Measurements from ENCODE around the gene AOC1.

The AOC1 gene

DNA sequence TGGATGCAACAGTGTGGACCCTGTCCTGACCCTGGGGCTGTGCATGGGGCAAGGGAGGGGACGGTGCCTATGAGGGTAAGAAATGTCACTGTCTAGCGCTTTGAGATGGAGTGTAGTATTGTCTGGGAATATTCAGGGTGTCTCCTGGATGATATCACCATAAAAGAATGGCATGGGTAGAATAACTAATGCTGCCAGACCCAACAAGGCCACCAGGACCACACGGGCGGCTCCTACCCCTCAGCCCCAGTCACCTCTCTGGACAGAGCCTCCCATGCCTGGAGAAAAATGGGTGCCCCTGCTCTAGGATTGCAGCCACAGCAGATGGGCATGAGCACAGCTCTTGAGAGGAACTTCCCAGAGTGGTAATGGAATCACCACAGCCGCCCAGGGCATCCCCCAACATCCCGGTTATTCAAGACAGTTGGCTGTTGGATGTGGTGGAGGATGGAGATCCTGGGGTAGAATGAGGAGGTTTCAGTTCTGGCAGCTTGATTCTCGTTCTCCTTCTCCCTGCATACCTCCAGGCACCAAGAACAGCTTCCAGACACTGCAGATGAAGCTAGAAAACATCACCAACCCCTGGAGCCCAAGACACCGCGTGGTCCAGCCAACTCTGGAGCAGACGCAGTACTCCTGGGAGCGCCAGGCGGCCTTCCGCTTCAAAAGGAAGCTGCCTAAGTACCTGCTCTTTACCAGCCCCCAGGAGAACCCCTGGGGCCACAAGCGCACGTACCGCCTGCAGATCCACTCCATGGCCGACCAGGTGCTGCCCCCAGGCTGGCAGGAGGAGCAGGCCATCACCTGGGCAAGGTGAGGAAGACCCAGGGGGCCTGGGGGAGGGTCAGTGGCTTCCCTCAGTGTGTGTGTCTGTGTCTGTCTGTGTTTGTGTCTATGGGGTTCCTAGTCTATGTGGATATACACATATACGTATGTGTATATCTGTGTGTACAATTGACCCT lies 6.2 kb downstream of the AOC1 start:
- no peak for DNase-seq

DNA sequence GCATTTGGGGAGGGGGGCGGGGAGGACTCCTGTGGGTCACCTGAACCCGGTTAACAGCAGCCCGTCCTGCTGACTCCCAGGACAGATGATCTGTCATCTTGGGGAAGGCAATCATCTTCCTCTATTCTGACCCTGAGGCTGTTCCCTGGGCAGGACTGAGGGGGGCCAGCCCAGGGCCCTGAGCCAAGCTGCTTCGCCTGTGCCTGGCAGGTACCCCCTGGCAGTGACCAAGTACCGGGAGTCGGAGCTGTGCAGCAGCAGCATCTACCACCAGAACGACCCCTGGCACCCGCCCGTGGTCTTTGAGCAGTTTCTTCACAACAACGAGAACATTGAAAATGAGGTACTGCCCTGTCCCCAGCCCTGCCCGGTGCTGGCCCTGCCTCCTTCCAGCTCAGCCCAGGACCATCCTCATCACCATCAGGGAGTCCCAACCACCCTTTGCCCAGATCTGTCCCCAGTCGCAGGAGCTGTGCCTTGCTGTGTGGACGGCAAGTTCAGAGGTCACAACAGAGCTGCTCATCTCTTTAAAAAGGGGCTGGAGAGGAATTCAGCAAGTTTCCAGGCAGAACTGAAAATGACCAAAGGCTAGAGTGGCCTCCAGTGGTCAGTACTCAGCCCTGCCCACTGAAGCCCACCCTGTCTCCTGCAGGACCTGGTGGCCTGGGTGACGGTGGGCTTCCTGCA lies 8.1 kb downstream of the AOC1 start:
- no peak for DNase-seq

- DNase-seq, result no peak
Observed at GRCh38 chr7:150860978-150861295, 8.6 kb downstream of the AOC1 start.

- no peak for DNase-seq
Observed at GRCh38 chr7:150862356-150862755, 10.0 kb downstream of the AOC1 start.

DNA sequence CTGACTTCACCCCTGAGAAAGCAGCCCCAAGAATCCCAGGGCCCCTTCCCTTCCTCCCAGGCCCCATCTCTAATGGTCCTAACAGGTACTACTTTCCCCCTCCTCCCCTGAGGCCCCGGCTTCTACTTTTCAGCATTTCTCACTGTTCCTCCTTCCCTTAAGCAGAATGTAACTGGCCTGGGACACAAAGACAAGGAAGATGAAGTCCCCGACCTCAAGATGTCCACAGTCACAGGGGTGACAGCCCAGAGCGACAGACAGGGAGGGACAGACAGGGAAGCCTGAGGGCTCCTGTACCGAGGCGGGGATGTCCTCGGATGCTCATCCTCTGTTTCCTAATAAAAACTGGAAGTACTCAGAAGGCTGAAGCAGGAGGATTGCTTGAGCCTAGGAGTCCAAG lies 11.6 kb downstream of the AOC1 start:
- no peak for DNase-seq

DNA sequence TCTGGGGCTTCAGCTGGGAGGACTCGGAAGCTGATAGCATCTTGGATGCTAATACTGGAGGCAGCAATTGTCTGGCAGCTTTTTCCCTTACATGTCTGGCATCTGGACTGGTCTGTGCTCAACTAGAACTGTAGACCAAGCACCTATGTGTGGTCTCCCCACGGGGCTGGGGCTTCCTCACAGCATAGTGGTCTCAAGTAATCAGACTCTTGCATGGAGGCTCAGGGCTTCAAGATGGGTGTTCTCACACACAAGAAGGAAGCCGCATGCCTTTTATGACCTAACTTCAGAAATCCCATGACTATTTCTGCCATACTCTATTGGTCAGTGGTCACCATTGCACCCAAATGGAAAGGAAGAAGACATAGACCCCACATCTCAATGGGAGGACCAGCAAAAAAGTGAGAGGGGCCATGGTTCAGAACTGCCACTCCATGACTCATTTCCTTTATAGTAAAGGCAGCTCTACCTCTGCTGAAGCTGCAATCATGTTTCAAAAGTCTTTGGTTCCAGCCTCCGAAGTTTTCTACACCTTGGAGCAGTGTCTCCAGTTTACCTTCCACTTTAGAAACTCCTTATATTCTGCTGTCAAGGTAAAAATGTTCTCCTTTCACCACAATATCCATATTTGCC lies 14.7 kb downstream of the AOC1 start:
- no peak for DNase-seq

DNA sequence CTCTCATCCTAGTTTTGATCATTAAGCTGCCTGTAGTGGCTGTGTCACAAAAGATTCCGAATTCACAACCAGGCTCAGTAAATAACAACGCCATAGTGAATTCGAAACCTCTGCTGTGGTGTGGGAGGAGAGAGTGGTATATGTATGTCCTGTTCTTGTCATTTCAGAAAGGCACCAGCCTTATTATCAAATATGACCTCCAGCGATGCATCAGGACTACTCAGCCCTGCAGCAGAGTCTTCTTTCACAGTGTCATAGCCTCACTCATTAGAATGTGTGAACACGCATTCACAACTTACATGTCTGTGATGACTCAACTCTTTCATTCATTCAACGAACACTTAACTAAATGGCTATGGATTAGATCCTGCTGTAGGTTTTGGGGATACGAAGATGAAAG lies 15.3 kb downstream of the AOC1 start:
- no peak for DNase-seq

DNA sequence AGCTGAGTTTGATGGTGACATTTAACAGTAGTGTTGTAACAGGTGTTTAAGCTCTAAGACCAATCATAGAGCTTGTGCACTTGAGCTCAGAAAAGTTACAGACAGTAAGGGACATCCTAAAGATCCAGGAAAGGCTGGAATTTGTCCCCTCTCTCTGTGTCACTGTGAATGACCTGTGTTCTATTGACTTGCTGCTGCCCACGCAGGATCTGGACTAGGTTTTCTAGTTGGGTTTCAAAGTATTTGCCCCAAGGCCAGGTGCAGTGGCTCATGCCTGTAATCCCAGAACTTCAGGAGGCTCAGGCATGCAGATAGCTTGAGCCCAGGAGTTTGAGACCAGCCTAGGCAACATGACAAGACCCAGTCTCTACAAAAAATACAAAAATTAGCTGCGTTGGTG lies 17.1 kb downstream of the AOC1 start:
- no peak for DNase-seq

GRCh38 chr7:150871601-150872000 lies 19.3 kb downstream of the AOC1 start:
- no peak for DNase-seq

- DNase-seq, result no peak
Observed at GRCh38 chr7:150874401-150875198, 22.3 kb downstream of the AOC1 start.

GRCh38 chr7:150875791-150876190 lies 23.5 kb downstream of the AOC1 start:
- no peak for DNase-seq

DNA sequence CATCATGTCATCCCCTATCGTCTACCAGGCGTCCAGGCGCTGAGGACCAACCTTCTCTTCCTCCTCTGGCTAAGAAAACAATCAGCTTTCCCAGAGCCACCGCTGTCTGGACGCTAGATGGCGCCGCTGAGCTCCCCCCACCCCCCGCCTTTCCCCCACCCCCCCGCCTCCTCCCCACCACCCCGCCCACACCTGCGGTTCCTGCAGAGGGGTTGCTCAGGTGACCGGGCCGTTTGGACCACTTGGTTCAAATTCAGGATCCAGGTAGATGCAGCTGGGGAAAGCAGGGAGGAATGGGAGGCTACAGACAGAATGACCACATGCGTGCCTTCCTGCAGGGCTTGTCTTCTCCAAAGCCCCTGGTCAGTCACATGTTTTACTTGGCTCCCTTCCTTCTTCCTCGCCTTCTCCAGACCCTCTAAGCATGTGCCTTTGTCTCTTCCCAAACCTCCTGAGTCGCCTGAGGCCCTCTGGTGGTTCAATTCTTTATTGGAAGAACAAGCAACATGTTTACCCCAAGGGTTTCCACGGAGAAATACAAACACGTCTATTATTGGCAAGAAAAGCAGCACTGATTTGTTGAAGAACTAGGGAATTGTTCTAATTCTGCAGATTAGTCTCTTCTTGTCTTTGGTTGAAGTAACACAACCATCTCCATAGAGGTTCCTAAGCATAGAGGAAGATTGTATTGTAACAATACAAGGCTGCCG lies 24.7 kb downstream of the AOC1 start:
- DNase-seq, result peak; percentile 83

GRCh38 chr7:150877536-150877935 lies 25.2 kb downstream of the AOC1 start:
- DNase-seq, result no peak

DNA sequence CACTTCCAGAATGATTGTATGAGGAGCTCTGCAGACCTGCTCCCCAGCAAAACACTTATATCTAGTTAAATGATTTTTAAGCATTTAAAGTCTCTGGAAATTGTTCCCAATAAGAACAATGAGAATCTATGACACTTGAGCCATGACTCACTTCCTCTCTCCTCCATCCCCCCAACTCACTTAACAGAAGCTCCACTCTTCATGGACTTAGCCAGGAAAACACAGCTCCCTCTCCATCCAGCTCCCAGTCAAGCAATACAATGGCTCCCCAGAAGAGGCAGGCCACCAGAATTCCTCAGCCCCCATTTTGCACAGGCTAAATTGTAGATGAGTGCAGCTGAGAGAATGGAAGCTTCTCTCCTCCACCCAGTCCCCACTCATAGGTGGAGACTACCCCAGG lies 27.0 kb downstream of the AOC1 start:
- no peak for DNase-seq

- no peak for DNase-seq
Observed at GRCh38 chr7:150881189-150881588, 28.9 kb downstream of the AOC1 start.

GRCh38 chr7:150890853-150891584 lies 38.7 kb downstream of the AOC1 start:
- no peak for DNase-seq

DNA sequence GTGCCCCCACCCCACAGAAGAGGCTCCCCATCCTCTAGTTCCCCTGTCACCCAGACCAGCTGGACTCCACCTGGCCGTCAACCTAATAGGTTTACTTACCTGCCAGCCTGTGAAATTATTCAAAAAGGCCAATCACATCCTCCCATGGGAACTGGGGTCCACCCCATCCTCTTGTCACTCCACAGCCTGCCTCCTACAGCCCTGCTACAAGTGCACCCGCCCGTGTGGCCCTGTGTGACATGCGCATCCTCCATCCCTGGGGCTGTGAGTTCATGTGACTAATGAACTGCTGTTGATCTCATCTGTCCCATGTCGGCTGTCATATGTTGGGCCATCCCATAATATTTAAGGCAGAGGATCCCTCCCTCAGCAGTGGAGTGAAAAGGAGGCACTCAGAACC lies 39.4 kb downstream of the AOC1 start:
- DNase-seq, result no peak

- DNase-seq, result no peak
Observed at GRCh38 chr7:150895809-150896208, 43.5 kb downstream of the AOC1 start.

GRCh38 chr7:150896562-150897209 lies 44.4 kb downstream of the AOC1 start:
- DNase-seq, result no peak

DNA sequence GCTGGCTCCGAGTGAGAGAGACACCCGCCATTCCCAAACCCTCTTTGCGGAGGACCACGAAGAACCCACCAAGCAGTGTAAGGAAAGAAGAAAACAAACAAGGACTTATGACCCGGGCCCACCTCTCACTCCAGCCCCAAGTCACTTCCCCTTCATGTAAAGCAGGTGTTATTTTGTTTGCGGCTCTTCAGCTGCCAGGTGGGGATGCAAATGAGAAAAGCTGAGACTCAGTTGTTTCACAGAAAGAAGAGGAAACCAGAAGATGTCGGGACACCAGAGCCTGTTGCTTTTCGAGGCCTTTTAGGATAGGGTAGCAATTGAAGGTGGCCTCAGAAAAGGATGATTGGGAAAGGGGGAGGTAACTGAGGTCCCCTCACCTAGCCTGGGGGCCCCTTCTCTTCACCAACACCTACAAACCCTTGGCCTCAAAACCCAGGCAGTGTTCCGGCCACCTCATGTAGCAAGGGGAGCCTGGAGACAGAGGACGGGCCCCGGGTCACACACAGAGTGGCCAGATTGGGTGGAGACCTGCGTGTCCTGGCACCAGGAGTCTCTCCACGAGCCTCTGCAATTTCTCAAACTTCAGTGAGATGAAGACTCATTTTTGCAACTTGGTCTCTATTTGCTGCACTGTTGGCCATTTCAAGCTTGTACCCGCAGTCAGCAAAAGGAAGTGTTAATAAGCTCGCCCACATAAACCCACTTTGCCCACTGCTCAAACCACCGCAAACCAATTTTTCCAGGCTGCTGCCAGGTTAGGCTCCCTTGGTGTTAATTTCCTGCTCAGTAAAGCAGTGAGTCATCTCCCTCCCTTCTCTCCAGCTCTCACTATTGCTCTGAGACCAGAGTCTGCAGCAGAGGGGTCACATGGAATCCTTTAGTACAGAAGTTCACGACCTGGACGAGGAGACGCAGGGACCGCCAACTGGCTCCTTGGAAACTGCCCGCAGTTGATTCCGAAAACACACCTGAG lies 45.5 kb downstream of the AOC1 start:
- no peak for DNase-seq
